GDM1 (cell line): Measurements from ENCODE around the gene PRDM8.
A peak's percentile ranks its signal among the peaks of the same experiment; 100 is the strongest.
"Not testable (repeated sequence)": the region's sequence is repeated elsewhere in the genome, so short reads cannot be mapped to it uniquely, and the experiment has no call there.

ENCODE experiments used
- DNase-seq: peaks from one replicate; lab custom pipeline; 2025; lab: John Stamatoyannopoulos, UW

PRDM8 gene

GRCh38 chr4:80196922-80197573 is at the start of gene PRDM8:
Gene PRDM8, plus strand, starts transcription at chr4:80197503. Its CDS starts 2,578 bp downstream, at chr4:80200081.
- DNase-seq = no peak

- no peak for DNase-seq
Observed at GRCh38 chr4:80150387-80151180, 46.7 kb upstream of the PRDM8 start.

- DNase-seq = no peak
Observed at GRCh38 chr4:80151981-80152380, 45.3 kb upstream of the PRDM8 start.

GRCh38 chr4:80153874-80154544 is 43.3 kb upstream of the PRDM8 start:
- no peak for DNase-seq

GRCh38 chr4:80154545-80154933 is 42.8 kb upstream of the PRDM8 start:
- DNase-seq = no peak

GRCh38 chr4:80155316-80155982 is 41.9 kb upstream of the PRDM8 start:
- no peak for DNase-seq

GRCh38 chr4:80156410-80156809 is 40.9 kb upstream of the PRDM8 start:
- no peak for DNase-seq

GRCh38 chr4:80161413-80162058 is 35.8 kb upstream of the PRDM8 start:
- DNase-seq = no peak

GRCh38 chr4:80162418-80162817 is 34.9 kb upstream of the PRDM8 start:
- no peak for DNase-seq

GRCh38 chr4:80165855-80166254 is 31.4 kb upstream of the PRDM8 start:
- no peak for DNase-seq

- DNase-seq = no peak
Observed at GRCh38 chr4:80171251-80171650, 26.1 kb upstream of the PRDM8 start.

- no peak for DNase-seq
Observed at GRCh38 chr4:80171656-80172055, 25.6 kb upstream of the PRDM8 start.

- DNase-seq = no peak
Observed at GRCh38 chr4:80172203-80172602, 25.1 kb upstream of the PRDM8 start.

GRCh38 chr4:80173401-80173800 is 23.9 kb upstream of the PRDM8 start:
- DNase-seq = peak; percentile 36

GRCh38 chr4:80173841-80174240 is 23.5 kb upstream of the PRDM8 start:
- no peak for DNase-seq

- not testable (repeated sequence) for DNase-seq
Observed at GRCh38 chr4:80177793-80178192, 19.5 kb upstream of the PRDM8 start.

- DNase-seq = no peak
Observed at GRCh38 chr4:80178964-80179363, 18.3 kb upstream of the PRDM8 start.

GRCh38 chr4:80179637-80180161 is 17.6 kb upstream of the PRDM8 start:
- DNase-seq = no peak

- DNase-seq = no peak
Observed at GRCh38 chr4:80180743-80181142, 16.6 kb upstream of the PRDM8 start.

- no peak for DNase-seq
Observed at GRCh38 chr4:80182237-80182866, 15.0 kb upstream of the PRDM8 start.
